Gastroesophageal sphincter (tissue), 3 donors: ENCODE data around the gene TUBB8.
"Not testable (repeated sequence)": the region's sequence is repeated elsewhere in the genome, so short reads cannot be mapped to it uniquely, and the experiment has no call there.

Experiments used
- CTCF ChIP-seq, 4 experiments: fragments of 200-600 bp in 2 of 4; fragments of 450-650 bp in 2 of 4; sonication (generic) in 1 of 4; IDR thresholded peaks; one replicate each; pipeline ENCODE4 v1.5.1; 2017 to 2019; ENCODE audit warnings: antibody characterized with exemption in 4 of 4, mild to moderate bottlenecking in 2 of 4, moderate library complexity in 2 of 4
- POLR2A ChIP-seq, 2 donors: fragments of 450-650 bp; IDR thresholded peaks; one replicate each; pipeline ENCODE4 v1.6.1; 2017; ENCODE audit warnings: antibody characterized with exemption in 2 of 2, mild to moderate bottlenecking in 2 of 2, moderate library complexity in 1 of 2
- POLR2AphosphoS5 ChIP-seq: sonication (generic); formaldehyde crosslinking; IDR thresholded peaks from one replicate; pipeline ENCODE4 v1.6.1; 2017; ENCODE audit warnings: antibody characterized with exemption

GRCh38 chr10:49926-50325 lies 830 bp upstream of the TUBB8 start:
- TF ChIP-seq CTCF (IDR thresholded peaks at IDR 0.05); POLR2A (IDR thresholded peaks at IDR 0.05); POLR2AphosphoS5: not testable (repeated sequence)
